GM06990 (cell line): ENCODE results near the gene ATXN7L1.

Source experiments
- DNase-seq: peaks from one replicate; pipeline ENCODE4 v3.0.0-alpha.2; 2011; ENCODE audit not compliant: insufficient read length; ENCODE audit errors: extremely low read depth
- H3K27me3 ChIP-seq: replicated peaks from 2 replicates; pipeline ENCODE4 v1.6.0; 2011; ENCODE audit warnings: low read length; ENCODE audit not compliant: control insufficient read depth, insufficient read depth
- H3K36me3 ChIP-seq: 2 replicates; pipeline ENCODE4 v1.5.1; 2011; ENCODE audit warnings: low read length; ENCODE audit not compliant: control insufficient read depth, insufficient read depth
- H3K4me3 ChIP-seq: replicated peaks from 2 replicates; pipeline ENCODE4 v1.5.1; 2011; ENCODE audit warnings: low read depth, mild to moderate bottlenecking, control low read depth, low read length
- CTCF ChIP-seq: IDR thresholded peaks from 2 replicates; pipeline ENCODE4 v1.5.1; 2011; ENCODE audit warnings: low read length, control low read depth, mild to moderate bottlenecking, inconsistent platforms; ENCODE audit not compliant: insufficient read depth, poor library complexity, severe bottlenecking

Gene ATXN7L1

GRCh38 chr7:105829681-105830322 is 46.6 kb downstream of the ATXN7L1 start:
- DNase-seq = no peak
- Histone ChIP-seq H3K36me3 (no peaks in the 10 kb centered on the region), H3K27me3 (no peaks in the 10 kb centered on the region; the same call in none of the 2 replicates), H3K4me3 (no peak overlapping the region)
- no peak for TF ChIP-seq CTCF

- TF ChIP-seq CTCF = no peak
- Histone ChIP-seq H3K4me3 (no peak overlapping the region), H3K27me3 (no peaks in the 10 kb centered on the region; the same call in none of the 2 replicates), H3K36me3 (no peaks in the 10 kb centered on the region)
- DNase-seq = no peak
Observed at GRCh38 chr7:105828141-105828540, 48.3 kb downstream of the ATXN7L1 start.

- no peak for TF ChIP-seq CTCF
- DNase-seq = no peak
- Histone ChIP-seq H3K36me3 (no peaks in the 10 kb centered on the region), H3K27me3 (no peaks in the 10 kb centered on the region; the same call in 1 of the 2 replicates), H3K4me3 (no peak overlapping the region)
Observed at GRCh38 chr7:105827151-105827875, 49.1 kb downstream of the ATXN7L1 start.

GRCh38 chr7:105826143-105826542 is 50.3 kb downstream of the ATXN7L1 start:
- no peaks in the 10 kb centered on the region; the same call in 1 of the 2 replicates for H3K27me3 ChIP-seq
- no peaks in the 10 kb centered on the region for H3K36me3 ChIP-seq
- no peak overlapping the region for H3K4me3 ChIP-seq
- TF ChIP-seq CTCF = no peak
- DNase-seq = no peak

- no peak for DNase-seq
- Histone ChIP-seq H3K27me3 (no peaks in the 10 kb centered on the region; the same call in 1 of the 2 replicates), H3K4me3 (no peak overlapping the region), H3K36me3 (no peaks in the 10 kb centered on the region)
- no peak for TF ChIP-seq CTCF
Observed at GRCh38 chr7:105825371-105825770, 51.0 kb downstream of the ATXN7L1 start.

- H3K4me3 ChIP-seq = no peak overlapping the region
- no peaks in the 10 kb centered on the region for H3K36me3 ChIP-seq
- no peak for DNase-seq
- no peaks in the 10 kb centered on the region for H3K27me3 ChIP-seq
- TF ChIP-seq CTCF = no peak
Observed at GRCh38 chr7:105822806-105823205, 53.6 kb downstream of the ATXN7L1 start.
